Right lung (tissue), 5 donors: ENCODE results near the gene CDK1. TPM values are rescaled to one million over a fixed set of nuclear protein-coding genes. Genes with fewer than 3 reads are reported as not detected.

ENCODE experiments used
- polyA plus RNA-seq, 5 donors: library from polyadenylated mRNA; unstranded; fragments of 120-200 nt; gene quantifications; one replicate each; pipeline versions ENCODE4 v1.2.1 to v1.2.3, GENCODE V29; 2013; ENCODE audit warnings: inconsistent platforms in 1 of 5, low replicate concordance in 1 of 5; ENCODE audit not compliant: insufficient read length in 5 of 5, insufficient read depth in 1 of 5

The CDK1 gene
- polyA plus RNA-seq, 5 donors = 55.7 to 180 (median 98.7) TPM

Other genes with a start within 250 kb of the CDK1 start
- 10 to 100 TPM; 41.7 to 55.4 (median 49.5) TPM for gene RHOBTB1, start 165.7 kb downstream of the CDK1 start, polyA plus RNA-seq